Measurements from ENCODE around the gene SYT15.
"Not testable (repeated sequence)": the region's sequence is repeated elsewhere in the genome, so short reads cannot be mapped to it uniquely, and the experiment has no call there.

DNA sequence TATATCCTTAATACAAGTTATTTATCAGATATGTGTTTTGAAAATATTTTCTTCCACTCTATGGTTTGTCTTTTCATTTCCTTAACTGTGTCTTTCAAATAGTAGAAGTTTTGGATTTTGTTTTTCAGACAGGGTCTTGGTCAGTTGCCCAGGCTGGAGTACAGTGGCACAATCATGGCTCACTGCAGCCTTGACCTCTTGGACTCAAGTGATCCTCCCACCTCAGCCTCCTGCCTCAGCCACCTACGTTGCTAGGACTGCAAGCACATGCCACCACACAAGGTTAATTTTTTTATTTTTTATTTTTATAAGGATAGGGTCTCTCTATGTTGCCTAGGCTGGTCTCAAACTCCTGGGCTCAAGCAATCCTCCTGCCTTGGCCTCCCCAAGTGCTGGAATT lies 46.7 kb upstream of the SYT15 start:
- TF ChIP-seq, protein P1, sequence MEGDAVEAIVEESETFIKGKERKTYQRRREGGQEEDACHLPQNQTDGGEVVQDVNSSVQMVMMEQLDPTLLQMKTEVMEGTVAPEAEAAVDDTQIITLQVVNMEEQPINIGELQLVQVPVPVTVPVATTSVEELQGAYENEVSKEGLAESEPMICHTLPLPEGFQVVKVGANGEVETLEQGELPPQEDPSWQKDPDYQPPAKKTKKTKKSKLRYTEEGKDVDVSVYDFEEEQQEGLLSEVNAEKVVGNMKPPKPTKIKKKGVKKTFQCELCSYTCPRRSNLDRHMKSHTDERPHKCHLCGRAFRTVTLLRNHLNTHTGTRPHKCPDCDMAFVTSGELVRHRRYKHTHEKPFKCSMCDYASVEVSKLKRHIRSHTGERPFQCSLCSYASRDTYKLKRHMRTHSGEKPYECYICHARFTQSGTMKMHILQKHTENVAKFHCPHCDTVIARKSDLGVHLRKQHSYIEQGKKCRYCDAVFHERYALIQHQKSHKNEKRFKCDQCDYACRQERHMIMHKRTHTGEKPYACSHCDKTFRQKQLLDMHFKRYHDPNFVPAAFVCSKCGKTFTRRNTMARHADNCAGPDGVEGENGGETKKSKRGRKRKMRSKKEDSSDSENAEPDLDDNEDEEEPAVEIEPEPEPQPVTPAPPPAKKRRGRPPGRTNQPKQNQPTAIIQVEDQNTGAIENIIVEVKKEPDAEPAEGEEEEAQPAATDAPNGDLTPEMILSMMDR (IDR thresholded peaks at IDR 0.05): not testable (repeated sequence)
- not testable (repeated sequence) for TF ChIP-seq RCOR1 (IDR thresholded peaks at IDR 0.05; ENCODE audit: low read length); RAD21 (IDR thresholded peaks at IDR 0.05; ENCODE audit: low read length); POLR2AphosphoS5 (IDR thresholded peaks at IDR 0.05; ENCODE audit: low read depth, low read length); CHD2 (IDR thresholded peaks at IDR 0.05; ENCODE audit: low read length, partially characterized antibody); SIN3A (IDR thresholded peaks at IDR 0.05; ENCODE audit: borderline replicate concordance, low read depth, low read length); RFX5 (IDR thresholded peaks at IDR 0.05; ENCODE audit: low read length); SMC3 (IDR thresholded peaks at IDR 0.05; ENCODE audit: low read depth, low read length); FOXM1 (IDR thresholded peaks at IDR 0.05; ENCODE audit: low read depth); TEAD4 (IDR thresholded peaks at IDR 0.05; ENCODE audit: borderline replicate concordance, insufficient read depth); TAF1 (IDR thresholded peaks at IDR 0.05; ENCODE audit: borderline replicate concordance, low read depth, low read length)
- TF ChIP-seq, protein P2, sequence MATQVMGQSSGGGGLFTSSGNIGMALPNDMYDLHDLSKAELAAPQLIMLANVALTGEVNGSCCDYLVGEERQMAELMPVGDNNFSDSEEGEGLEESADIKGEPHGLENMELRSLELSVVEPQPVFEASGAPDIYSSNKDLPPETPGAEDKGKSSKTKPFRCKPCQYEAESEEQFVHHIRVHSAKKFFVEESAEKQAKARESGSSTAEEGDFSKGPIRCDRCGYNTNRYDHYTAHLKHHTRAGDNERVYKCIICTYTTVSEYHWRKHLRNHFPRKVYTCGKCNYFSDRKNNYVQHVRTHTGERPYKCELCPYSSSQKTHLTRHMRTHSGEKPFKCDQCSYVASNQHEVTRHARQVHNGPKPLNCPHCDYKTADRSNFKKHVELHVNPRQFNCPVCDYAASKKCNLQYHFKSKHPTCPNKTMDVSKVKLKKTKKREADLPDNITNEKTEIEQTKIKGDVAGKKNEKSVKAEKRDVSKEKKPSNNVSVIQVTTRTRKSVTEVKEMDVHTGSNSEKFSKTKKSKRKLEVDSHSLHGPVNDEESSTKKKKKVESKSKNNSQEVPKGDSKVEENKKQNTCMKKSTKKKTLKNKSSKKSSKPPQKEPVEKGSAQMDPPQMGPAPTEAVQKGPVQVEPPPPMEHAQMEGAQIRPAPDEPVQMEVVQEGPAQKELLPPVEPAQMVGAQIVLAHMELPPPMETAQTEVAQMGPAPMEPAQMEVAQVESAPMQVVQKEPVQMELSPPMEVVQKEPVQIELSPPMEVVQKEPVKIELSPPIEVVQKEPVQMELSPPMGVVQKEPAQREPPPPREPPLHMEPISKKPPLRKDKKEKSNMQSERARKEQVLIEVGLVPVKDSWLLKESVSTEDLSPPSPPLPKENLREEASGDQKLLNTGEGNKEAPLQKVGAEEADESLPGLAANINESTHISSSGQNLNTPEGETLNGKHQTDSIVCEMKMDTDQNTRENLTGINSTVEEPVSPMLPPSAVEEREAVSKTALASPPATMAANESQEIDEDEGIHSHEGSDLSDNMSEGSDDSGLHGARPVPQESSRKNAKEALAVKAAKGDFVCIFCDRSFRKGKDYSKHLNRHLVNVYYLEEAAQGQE (IDR thresholded peaks at IDR 0.05; ENCODE audit: low read depth, low read length): not testable (repeated sequence)
- TF ChIP-seq, protein P3, sequence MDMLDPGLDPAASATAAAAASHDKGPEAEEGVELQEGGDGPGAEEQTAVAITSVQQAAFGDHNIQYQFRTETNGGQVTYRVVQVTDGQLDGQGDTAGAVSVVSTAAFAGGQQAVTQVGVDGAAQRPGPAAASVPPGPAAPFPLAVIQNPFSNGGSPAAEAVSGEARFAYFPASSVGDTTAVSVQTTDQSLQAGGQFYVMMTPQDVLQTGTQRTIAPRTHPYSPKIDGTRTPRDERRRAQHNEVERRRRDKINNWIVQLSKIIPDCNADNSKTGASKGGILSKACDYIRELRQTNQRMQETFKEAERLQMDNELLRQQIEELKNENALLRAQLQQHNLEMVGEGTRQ (IDR thresholded peaks at IDR 0.05; ENCODE audit: borderline replicate concordance, low read depth, low read length): not testable (repeated sequence)
